SK-N-SH treated with all-trans-retinoic acid at 6 μM for 48 hours (cell line): ENCODE data around the gene FOXA2.

Experiments used
- ARNTL ChIP-seq: fragments of 450-650 bp; formaldehyde crosslinking; IDR thresholded peaks from 2 replicates; pipeline ENCODE4 v1.5.0; 2020; ENCODE audit warnings: low read depth, mild to moderate bottlenecking, moderate library complexity, borderline replicate concordance
- BACH2 ChIP-seq: fragments of 250-450 bp; sonication (Bioruptor Pico); IDR thresholded peaks from 2 replicates; pipeline ENCODE4 v1.9.0; 2021; ENCODE audit warnings: mild to moderate bottlenecking, borderline replicate concordance
- CSRNP3 ChIP-seq: fragments of 250-450 bp; sonication (Bioruptor Pico); IDR thresholded peaks from 2 replicates; pipeline ENCODE4 v1.5.1; 2021; ENCODE audit warnings: mild to moderate bottlenecking, moderate library complexity
- GLIS3 ChIP-seq: fragments of 250-450 bp; sonication (Bioruptor Pico); IDR thresholded peaks from 2 replicates; pipeline ENCODE4 v1.5.0; 2020; ENCODE audit warnings: mild to moderate bottlenecking, moderate library complexity
- OSR1 ChIP-seq: fragments of 250-450 bp; sonication (Bioruptor Pico); IDR thresholded peaks from 2 replicates; pipeline ENCODE4 v1.8.0; 2022; ENCODE audit warnings: moderate library complexity, mild to moderate bottlenecking, inconsistent platforms
- PATZ1 ChIP-seq: fragments of 250-450 bp; sonication (Bioruptor Pico); IDR thresholded peaks from 2 replicates; pipeline ENCODE4 v1.8.0; 2020; ENCODE audit warnings: mild to moderate bottlenecking, moderate library complexity, borderline replicate concordance
- PPARA ChIP-seq: fragments of 250-450 bp; sonication (Bioruptor Pico); IDR thresholded peaks from 2 replicates; pipeline ENCODE4 v1.5.0; 2020; ENCODE audit warnings: mild to moderate bottlenecking, borderline replicate concordance
- ZC3H10 ChIP-seq: fragments of 250-450 bp; sonication (Bioruptor Pico); IDR thresholded peaks from 2 replicates; pipeline ENCODE4 v1.5.1; 2021; ENCODE audit warnings: mild to moderate bottlenecking, moderate library complexity
- ZFP3 ChIP-seq: fragments of 250-450 bp; sonication (Bioruptor Pico); IDR thresholded peaks from 2 replicates; pipeline ENCODE4 v1.5.0; 2020; ENCODE audit warnings: mild to moderate bottlenecking, moderate library complexity
- ZNF565 ChIP-seq: fragments of 450-650 bp; formaldehyde crosslinking; conservative IDR thresholded peaks from 2 replicates; pipeline ENCODE4 v1.5.0; 2020; ENCODE audit warnings: low read depth, mild to moderate bottlenecking, moderate library complexity
- TF ChIP-seq, protein P1 (sequence below): fragments of 250-450 bp; sonication (Bioruptor Pico); IDR thresholded peaks from 2 replicates; pipeline ENCODE4 v1.5.0; 2020; ENCODE audit warnings: mild to moderate bottlenecking, moderate library complexity

- TF ChIP-seq CSRNP3 (no peak), ARNTL (CRISPR knock-in tag) (no peak), ZC3H10 (CRISPR knock-in tag) (no peak), PATZ1 (CRISPR knock-in tag) (no peak), ZNF565 (CRISPR knock-in tag) (no peak), PPARA (CRISPR knock-in tag) (no peak), BACH2 (no peak), ZFP3 (no peak), GLIS3 (CRISPR knock-in tag) (no peak), OSR1 (CRISPR knock-in tag) (no peak)
- TF ChIP-seq, protein P1, sequence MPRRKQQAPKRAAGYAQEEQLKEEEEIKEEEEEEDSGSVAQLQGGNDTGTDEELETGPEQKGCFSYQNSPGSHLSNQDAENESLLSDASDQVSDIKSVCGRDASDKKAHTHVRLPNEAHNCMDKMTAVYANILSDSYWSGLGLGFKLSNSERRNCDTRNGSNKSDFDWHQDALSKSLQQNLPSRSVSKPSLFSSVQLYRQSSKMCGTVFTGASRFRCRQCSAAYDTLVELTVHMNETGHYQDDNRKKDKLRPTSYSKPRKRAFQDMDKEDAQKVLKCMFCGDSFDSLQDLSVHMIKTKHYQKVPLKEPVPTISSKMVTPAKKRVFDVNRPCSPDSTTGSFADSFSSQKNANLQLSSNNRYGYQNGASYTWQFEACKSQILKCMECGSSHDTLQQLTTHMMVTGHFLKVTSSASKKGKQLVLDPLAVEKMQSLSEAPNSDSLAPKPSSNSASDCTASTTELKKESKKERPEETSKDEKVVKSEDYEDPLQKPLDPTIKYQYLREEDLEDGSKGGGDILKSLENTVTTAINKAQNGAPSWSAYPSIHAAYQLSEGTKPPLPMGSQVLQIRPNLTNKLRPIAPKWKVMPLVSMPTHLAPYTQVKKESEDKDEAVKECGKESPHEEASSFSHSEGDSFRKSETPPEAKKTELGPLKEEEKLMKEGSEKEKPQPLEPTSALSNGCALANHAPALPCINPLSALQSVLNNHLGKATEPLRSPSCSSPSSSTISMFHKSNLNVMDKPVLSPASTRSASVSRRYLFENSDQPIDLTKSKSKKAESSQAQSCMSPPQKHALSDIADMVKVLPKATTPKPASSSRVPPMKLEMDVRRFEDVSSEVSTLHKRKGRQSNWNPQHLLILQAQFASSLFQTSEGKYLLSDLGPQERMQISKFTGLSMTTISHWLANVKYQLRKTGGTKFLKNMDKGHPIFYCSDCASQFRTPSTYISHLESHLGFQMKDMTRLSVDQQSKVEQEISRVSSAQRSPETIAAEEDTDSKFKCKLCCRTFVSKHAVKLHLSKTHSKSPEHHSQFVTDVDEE (CRISPR knock-in tag) = no peak
Observed at GRCh38 chr20:22590662-22591061, 6.3 kb upstream of the FOXA2 start.
